ENCODE results near the gene FAM149A. TPM values are rescaled to one million over a fixed set of nuclear protein-coding genes. Genes with fewer than 3 reads are reported as not detected.
A peak's percentile ranks its signal among the peaks of the same experiment; 100 is the strongest.

Gene FAM149A
- total and polyA plus RNA-seq, 2 experiments from 2014 or later = 10.8 to 13.3 TPM

GRCh38 chr4:186102931-186103330, 1.6 kb upstream of the FAM149A start (continued):
- TF ChIP-seq, protein P1, sequence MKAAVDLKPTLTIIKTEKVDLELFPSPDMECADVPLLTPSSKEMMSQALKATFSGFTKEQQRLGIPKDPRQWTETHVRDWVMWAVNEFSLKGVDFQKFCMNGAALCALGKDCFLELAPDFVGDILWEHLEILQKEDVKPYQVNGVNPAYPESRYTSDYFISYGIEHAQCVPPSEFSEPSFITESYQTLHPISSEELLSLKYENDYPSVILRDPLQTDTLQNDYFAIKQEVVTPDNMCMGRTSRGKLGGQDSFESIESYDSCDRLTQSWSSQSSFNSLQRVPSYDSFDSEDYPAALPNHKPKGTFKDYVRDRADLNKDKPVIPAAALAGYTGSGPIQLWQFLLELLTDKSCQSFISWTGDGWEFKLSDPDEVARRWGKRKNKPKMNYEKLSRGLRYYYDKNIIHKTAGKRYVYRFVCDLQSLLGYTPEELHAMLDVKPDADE (IDR thresholded peaks at IDR 0.05) = no peak
- no peak for TF ChIP-seq EZH2phosphoT487 (IDR thresholded peaks at IDR 0.05; ENCODE audit: unreplicated experiment)
- no peak for TF ChIP-seq CREB1 (CRISPR knock-in tag; IDR thresholded peaks at IDR 0.05; ENCODE audit: low read depth)
- no peak for TF ChIP-seq POLR2AphosphoS5 (IDR thresholded peaks at IDR 0.05; ENCODE audit: low read depth)
- TF ChIP-seq NANOG (IDR thresholded peaks at IDR 0.05; ENCODE audit: borderline replicate concordance) = no peak
- no peak for TF ChIP-seq JUNB (IDR thresholded peaks at IDR 0.05; ENCODE audit: unreplicated experiment)
- no peak for TF ChIP-seq ZNF331 (CRISPR knock-in tag; IDR thresholded peaks at IDR 0.05; ENCODE audit: low read depth)

- peak overlapping the region; percentile 94 for H3K4me2 ChIP-seq
- H3K27me3 Mint-ChIP-seq (ENCODE audit: insufficient read depth, low read depth, poor library complexity) = peaks cover 34% of the 10 kb centered on the region
- H3K4me1 Mint-ChIP-seq = peaks cover 23% of the 10 kb centered on the region
- peak; percentile 52 for DNase-seq (ENCODE audit: low spot score)
- H3K79me2 ChIP-seq (replicated peaks; ENCODE audit: insufficient read depth) = 0 out of 2 replicates have a peak, but pooled peaks cover 9% of the 10 kb centered on the region
- peak overlapping the region; percentile 80 for H3K4me3 Mint-ChIP-seq
- peak; percentile 12 to 34; a peak in 1 of 4 replicates for TF ChIP-seq CTCF (conservative IDR thresholded peaks at IDR 0.05; ENCODE audit: low read depth in 2 of 2)
- TF ChIP-seq, protein P1 (IDR thresholded peaks at IDR 0.05) = no peak
- H3K4me1 ChIP-seq (ENCODE audit: insufficient read depth) = peaks cover 16% of the 10 kb centered on the region
- H3K27me3 ChIP-seq (ENCODE audit: insufficient read depth) = peaks cover 39% of the 10 kb centered on the region
- H3K27ac Mint-ChIP-seq = no peak overlapping the region
- H3K4me3 ChIP-seq = peak overlapping the region; percentile 68
- no peaks in the 10 kb centered on the region for H3K9me2 ChIP-seq (ENCODE audit: insufficient read depth)
- H2AFZ ChIP-seq = peak overlapping the region; percentile 93
- peaks cover 5% of the 10 kb centered on the region; the same call in 2 of the 3 replicates for H3K9me3 Mint-ChIP-seq
- H3K27ac ChIP-seq (ENCODE audit: low read depth) = no peak overlapping the region
- no peaks in the 10 kb centered on the region for H4K20me1 ChIP-seq (replicated peaks; ENCODE audit: insufficient read depth)
- H3K36me3 ChIP-seq (ENCODE audit: insufficient read depth) = no peaks in the 10 kb centered on the region
- H3K36me3 Mint-ChIP-seq (ENCODE audit: low read depth) = peaks cover 5% of the 10 kb centered on the region; the same call in 2 of the 3 replicates
- ATAC-seq = peak; percentile 73
- H3F3A ChIP-seq (replicated peaks; ENCODE audit: low read depth) = peaks cover 7% of the 10 kb centered on the region; the same call in 1 of the 2 replicates
These were observed 564 bp downstream of the FAM149A start for GRCh38 chr4:186104890-186105646.
